DND-41 (cell line): ENCODE measurements around the gene CDK19.

Source experiments
- EZH2 ChIP-seq: IDR thresholded peaks from 3 replicates; pipeline ENCODE4 v1.6.1; 2012; ENCODE audit warnings: borderline replicate concordance, low read depth, mild to moderate bottlenecking, moderate library complexity, low read length, inconsistent platforms; ENCODE audit not compliant: severe bottlenecking
- TF ChIP-seq, protein P1 (sequence below): IDR thresholded peaks from 2 replicates; pipeline ENCODE4 v1.5.1; 2012; ENCODE audit warnings: borderline replicate concordance, low read length, moderate library complexity, mild to moderate bottlenecking; ENCODE audit not compliant: poor library complexity, severe bottlenecking; ENCODE audit errors: extremely low read depth

DNA sequence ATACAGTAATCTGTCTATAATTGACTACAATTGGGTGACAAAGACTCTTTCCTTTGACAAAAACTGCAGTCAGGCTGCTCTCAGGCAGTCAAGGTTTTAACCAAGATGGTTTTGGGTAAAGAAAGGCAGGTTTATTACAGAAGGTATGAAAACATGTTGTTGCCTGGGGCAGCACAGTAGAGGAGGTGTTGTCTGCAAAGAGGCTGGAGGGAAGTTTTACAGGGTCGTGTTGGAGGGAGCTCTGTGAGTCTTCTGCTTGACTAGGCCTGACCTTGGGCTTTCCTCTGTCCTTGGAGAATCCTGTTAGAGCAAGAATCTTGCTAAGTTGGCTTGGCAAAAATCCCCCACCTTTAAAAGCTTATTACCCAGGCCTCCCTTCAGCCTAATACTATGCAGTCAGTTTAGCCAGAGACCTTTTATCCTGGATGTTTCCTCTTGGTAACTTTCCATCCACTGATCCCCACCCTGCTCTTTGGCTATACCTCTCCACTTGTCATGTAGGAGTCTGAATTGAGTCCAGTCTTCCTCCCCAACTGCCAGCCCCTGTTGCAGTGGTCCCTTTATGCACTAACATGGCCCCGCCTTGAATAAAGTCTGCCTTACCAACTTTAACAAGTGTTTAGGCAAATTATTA lies 195.9 kb downstream of the CDK19 start:
- TF ChIP-seq, protein P1, sequence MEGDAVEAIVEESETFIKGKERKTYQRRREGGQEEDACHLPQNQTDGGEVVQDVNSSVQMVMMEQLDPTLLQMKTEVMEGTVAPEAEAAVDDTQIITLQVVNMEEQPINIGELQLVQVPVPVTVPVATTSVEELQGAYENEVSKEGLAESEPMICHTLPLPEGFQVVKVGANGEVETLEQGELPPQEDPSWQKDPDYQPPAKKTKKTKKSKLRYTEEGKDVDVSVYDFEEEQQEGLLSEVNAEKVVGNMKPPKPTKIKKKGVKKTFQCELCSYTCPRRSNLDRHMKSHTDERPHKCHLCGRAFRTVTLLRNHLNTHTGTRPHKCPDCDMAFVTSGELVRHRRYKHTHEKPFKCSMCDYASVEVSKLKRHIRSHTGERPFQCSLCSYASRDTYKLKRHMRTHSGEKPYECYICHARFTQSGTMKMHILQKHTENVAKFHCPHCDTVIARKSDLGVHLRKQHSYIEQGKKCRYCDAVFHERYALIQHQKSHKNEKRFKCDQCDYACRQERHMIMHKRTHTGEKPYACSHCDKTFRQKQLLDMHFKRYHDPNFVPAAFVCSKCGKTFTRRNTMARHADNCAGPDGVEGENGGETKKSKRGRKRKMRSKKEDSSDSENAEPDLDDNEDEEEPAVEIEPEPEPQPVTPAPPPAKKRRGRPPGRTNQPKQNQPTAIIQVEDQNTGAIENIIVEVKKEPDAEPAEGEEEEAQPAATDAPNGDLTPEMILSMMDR, result no peak
- TF ChIP-seq EZH2, result no peak
